Stimulated activated CD8-positive, alpha-beta memory T cell treated with anti-CD3 and anti-CD28 coated beads, Interleukin-4, amount 100 ng/mL, for 48 hours (primary cell): ENCODE results near the gene SLC39A11.
"Not testable (repeated sequence)": the region's sequence is repeated elsewhere in the genome, so short reads cannot be mapped to it uniquely, and the experiment has no call there.

ENCODE experiments used
- DNase-seq: peaks from one replicate; pipeline ENCODE4 v3.0.0-alpha.2; 2020

Gene SLC39A11

DNA sequence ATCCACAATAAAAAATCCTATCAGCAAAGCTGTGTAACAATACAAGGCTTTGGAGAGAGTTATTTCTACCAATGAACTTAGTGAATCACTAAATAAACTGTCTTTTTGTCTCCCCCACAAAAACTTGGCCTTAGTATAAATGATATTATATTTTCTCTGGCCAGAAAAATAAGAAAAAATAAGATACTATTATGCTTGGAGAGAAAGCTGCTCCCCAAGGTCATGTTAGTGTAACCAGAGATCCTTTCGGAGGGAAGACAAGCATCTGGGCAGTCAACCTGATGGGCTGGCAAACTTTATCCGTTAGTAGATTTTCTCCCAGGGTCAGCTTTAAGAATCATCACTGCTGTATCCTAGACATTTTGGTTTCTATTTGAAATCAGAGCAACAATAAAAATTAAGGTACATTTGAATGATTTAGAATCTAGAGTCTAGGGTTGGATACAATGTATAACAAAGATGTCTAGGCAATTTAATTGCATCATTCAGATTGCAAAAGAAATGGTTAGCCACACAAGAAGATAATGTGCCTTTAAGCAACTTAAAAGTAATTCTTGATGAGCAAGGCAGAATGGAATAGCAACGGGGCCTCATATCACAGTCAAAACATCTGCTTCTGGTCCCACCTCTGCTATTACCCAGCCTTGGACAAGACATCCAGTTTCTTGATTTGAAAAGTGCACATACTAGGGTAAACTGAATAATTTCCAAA is 280.4 kb downstream of the SLC39A11 start:
- no peak for DNase-seq

DNA sequence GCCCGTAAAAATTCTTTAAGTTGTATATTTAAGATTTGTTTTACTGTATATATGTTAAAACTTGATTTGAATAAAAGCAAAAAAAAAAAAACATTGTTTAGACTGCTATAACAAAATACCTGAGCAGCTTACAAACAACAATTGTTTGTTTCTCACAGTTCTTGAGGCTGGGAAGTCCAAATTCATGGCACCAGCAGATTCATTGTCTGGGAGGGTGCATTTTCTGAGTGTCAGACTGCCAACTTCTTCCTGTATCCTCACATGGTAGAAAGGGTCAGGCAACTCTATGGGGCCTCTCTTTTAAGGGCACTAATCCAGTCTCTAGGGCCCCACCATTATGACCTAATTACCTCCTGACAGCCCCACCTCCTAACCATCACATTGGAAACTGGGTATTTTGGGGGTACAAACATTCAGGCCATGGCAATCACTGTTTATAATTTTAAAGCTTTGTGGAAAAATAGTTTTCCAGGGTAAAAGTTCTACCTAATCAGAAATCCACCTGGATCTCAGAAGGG is 281.4 kb downstream of the SLC39A11 start:
- no peak for DNase-seq

DNA sequence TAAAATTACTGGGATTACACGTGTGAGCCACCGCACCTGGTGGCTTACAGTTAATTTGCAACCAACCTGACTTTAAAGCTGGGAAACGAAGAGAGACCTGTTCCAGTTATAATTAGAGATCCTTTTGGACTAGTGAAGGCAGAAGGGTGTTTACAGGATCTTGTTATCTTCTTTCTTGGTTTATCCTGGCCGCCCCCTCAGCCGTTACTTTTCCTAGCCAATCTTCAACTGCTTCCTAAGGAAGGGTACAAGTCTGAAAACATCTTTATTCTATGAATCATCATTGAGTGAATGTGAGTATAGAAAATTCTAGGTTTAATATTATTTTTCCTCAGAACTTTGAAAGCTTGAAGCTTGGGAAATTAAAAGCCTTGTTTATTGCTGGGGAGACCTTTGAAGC is 286.5 kb downstream of the SLC39A11 start:
- DNase-seq, result no peak

DNA sequence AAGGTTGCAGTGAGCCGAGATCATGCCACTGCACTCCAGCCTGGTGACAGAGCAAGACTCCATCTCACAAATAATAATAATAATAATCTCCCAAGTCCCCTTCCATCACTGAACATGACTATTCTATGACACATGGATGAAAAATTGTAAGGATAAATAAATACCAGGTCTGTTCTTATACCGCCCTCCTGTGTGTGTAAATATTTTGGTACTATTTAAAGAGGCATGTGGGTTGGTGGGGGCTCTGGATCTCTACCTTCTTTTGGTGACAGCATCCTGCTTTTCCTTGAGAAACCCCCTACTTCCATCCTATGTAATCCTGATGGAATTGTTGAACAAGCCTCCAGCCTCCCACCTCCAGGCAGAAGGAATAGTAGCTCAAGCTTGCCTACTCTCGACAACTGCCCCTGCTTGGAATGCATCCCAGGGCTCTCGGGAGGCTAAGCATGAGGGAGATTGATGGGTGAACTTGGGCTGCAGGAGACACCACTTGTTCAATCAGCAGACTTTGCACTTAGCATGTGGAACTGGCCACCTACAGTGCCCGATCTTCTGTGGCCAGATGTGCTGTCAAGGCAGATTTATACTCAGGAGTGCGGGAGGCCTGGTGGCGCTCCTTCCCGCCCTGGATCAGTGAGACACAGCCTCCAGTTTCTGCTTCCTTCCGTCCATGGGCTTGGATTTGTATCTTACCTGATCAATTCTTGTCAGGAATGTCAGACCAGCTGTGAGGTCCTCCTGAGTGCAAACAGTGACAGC is 287.4 kb downstream of the SLC39A11 start:
- no peak for DNase-seq

DNA sequence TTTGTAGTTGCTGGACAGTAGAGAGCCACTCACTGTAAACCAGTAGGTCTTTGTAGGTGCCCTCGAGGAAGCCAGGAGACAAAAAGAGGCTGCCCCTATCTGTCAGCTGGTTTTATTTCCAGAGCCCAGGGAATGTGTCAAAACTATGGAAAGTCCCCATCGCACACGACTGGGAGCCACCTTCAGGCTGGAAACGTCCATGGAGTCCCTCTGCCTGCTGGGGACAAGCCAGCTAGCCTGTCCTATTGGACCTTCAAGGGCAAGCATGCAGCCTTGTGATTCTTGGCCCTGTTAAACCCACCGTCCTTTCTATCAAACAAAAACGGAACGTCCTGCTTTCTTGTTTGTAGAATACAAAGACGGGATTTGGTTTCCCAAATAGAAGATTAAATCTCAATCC is 289.8 kb downstream of the SLC39A11 start:
- DNase-seq, result no peak

DNA sequence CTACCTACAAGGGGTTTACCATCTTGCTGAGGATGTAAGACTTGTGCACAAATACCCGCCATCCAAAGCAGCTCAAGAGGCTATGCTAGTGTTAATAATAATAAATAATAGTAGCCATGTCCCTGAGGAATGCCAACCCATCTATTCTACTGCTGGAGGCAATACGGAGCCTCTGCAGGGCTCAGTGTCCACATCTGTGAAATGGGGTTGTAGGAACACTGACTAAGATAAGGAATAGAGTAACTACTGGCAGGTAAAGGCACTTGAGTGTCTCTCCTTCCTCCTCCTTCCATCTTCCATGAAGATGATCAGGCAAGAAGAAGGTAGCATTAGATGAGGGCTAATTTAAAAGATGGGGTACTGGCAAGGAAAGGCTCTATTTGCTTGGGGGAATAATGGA is 295.3 kb downstream of the SLC39A11 start:
- no peak for DNase-seq

DNA sequence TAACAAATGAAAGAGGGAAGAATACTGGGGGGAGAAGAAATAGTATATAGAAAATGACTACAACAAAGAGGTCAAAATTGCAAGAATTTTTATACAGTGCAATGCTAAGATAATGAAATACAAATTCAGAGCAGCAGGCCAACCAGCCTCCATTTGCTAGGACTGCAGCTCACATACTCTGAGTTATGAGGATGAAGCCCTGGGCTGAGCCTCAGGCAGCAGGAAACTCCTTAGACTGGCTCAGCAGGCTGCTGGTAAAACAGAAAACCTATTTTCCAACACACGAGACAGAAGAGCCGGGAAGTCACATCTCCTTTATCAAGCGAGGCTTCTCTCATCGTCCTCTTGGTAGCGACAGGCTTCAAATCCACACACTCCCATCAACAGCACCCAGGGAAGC is 296.5 kb downstream of the SLC39A11 start:
- no peak for DNase-seq

DNA sequence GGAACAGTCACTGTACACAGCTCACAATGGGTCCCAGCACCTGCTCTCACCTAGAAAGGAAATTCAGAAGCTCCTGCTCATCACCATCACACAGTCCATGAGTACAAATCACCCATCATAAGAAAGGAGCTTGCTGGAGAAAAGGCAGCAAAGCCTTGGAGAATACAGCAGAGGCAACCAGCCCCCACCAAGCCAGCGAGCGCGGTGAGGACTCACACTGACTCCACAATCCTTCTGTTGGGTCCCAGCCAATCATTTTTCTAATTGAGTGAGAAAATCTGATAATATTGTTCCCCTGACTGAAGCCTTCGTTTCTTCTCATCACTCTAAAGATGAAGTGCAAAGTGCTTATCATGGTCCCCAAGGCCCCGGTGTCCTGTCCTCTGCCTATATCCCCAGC is 298.3 kb downstream of the SLC39A11 start:
- no peak for DNase-seq

DNA sequence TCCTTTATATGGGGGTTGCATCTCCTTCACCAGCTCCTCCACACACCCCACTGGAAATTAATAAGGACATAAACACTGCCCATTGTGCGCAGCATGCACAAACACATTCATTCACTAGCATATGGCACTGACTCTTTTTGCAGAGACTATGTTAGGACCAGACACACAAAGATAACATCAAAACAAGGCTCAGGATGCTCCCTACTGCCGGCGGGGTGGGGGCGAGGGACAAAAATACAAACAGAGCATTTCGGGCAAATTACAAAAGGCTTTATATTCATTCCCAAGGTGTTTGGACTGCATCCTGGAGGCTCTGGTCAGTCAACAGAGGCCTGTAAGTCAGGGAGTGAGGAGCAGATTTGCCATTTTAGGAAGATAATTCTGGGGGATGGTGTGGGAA is 299.7 kb downstream of the SLC39A11 start:
- no peak for DNase-seq

DNA sequence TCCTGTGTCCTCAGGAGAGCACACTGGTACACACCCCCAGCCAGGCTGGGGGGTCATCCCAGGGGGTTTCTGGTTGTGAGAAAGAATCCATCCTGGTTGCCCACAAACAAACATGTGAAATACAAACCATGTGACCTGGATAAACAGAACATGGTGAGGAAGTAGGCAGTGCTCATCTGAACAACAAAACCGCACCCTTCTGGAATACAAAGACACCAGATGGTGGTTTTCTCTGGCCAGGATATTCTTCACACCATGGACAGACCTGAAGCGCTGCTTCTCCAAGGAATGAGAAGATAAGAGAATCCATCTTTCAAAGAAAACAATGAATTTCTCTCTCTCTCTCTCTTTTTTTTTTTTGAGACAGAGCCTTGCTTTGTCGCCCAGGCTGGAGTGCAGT is 302.3 kb downstream of the SLC39A11 start:
- DNase-seq, result no peak

DNA sequence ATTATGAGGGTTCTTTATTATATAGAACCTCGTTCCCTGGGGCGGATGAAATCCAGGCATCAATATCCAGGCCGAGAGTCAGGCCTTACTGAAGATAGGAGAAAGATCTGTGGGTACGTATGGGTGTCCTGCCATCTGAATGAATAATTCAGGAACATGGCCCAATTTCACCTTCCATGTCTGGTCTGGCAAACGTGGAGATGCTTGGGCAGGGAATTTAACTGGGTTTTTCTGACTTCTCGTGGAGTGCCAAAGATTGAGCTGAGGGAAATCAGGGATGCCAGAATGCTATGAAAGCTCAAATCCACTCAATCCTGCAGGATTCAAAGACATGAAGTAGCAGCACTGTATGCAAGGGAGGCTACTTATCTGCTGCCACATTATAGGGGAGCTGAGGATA is 302.8 kb downstream of the SLC39A11 start:
- DNase-seq, result no peak

DNA sequence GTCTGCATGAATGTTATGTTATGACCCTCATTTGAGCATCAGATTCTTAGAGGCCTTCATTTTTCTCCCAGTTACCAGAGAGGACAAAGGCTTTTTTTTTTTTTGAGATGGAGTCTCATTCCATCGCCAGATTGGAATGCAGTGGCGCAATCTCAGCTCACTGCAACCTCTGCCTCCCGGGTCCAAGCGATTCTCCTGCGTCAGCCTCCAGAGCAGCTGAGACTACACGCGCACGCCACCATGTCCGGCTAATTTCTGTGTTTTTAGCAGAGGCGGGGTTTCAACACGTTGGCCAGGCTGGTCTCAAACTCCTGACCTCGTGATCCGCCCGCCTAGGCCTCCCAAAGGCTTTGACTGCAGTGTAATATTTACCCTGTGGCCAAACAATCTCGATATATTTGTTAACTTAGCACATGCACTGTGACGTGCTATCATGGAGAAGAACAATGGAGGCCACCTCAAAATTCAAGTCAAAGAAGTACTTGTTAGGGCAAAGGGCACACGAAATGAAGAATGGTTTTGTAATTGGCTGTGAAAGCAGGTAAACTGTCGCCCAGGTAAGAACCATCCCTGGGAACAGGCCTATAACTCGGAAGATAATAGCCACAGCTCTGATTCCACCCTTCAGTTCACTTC is 303.4 kb downstream of the SLC39A11 start:
- no peak for DNase-seq

DNA sequence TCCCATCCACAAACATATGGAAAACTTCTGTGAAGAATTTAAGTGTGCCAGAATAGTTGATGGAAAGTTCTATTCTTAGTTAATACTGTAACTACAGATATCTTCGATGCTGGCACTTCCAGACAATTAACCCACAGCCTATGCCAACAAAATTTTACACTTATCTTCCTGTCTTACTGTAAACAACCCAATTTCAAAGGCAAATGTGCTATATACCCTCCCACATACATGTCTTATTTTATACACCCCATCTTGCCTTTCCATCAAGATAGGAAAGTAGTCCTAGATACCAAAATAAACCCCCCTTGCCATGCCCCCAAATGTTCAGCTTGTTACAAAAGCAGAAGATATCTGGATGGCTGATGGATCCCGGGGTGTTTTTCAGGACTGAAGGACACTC is 306.3 kb downstream of the SLC39A11 start:
- no peak for DNase-seq

DNA sequence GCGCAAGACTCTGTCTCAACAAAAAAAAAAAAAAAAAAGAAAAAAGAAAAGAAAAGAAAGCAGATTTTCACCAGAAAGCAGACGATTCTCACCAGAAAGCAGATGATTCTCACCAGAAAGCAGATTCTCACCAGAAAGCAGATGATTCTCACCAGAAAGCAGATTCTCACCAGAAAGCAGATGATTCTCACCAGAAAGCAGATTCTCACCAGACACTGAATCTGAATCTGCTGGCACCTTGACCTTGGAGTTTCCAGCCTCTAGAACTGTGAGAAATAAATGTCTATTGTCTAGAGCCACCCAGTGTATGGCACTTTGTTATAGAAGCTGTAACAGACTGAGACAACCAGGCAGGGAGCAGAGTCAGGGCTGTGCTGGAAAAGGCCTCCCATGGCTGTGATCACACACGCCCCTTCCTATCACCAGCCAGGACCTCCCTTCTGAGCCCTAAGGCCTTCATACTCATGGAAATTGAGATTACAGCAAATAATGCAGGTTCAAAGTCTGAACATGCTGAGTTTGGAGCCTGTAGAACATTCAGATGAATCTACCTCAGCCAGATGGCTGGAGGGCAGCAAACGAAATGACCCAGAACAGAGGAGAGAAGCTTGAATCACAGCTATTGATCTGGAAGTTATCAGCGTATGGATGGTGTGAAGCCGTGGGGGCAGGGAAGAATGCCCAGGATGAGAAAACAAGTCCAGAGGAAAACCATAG is 309.3 kb downstream of the SLC39A11 start:
- DNase-seq, result no peak

DNA sequence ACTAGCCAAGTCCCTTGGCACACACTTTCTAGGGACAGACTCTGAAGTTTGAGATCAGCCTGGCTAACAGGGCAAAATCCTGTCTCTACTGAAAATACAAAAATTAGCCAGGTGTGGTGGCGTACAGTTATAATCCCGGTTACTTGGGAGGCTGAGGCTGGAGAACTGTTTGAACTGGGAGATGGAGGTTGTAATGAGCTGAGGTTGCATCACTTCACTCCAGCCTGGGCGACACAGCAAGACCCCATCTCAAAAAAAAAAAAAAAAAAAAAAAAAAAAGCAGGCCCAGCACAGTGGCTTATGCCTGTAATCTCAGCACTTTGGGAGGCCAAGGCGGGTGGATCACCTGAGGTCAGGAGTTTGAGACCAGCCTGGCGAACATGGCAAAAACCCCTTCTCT is 310.1 kb downstream of the SLC39A11 start:
- DNase-seq, result not testable (repeated sequence)

DNA sequence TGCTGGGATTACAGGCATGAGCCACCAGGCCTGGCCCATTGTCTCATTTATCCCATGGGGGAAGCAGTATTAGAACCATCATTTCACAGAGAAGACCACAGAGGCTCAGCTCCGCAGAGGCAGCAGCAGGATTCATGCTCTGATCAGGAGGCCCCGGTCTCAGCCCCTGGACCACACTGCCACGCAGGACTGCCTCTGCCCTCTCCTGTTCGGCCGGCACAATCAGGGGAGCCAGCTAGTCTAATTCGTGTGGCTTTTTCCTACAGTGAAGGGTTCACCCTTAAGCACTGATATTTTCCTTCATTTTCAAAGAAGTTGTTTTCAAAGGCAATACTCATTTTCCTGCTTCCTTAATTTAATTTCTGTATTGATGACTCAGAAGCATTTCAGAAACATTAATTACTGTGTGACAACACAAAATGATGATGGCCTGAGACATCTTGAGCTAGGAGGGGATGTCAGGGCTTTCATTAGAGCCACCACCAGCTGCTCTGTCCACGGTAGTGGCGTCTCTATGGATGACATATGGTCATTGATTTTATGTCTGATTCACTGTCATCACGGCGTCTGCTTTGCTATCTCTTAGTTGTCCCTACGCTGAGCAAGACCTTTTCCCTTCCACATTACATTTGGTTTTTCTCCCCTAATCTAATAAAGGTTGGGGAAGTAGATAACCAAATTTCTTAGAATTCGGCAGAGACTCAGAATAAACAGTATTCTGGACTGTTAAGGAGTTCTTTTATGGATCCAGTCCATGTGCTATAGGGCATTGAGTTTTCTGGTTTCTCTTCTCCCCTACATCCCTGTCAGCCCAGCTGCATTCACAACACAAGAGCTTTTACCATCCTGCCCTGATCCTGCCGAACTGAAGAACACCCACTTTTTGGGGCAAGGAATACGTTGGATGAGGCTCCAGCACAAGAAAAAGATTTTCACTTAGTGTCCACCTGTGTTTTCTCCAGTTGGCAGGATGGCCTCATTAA is 314.0 kb downstream of the SLC39A11 start:
- DNase-seq, result no peak

DNA sequence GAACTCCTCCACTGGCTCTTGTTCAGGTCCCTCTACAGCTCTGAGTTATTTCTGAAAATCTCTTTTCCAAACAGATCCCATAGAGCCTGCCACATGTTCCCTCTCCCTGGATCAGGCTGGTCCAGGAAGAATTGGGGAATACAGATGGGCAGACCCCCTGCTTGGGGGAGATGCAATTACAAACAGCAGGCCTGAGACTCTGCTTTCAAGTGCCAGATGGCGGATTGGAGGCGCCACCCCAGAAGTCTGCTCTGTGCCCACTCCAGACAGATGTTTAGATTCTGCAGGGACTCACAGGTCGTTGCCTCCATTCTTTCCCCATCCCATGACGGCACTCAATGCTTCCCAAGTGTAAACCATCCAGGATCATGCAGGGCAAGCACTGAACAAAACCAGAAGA is 316.6 kb downstream of the SLC39A11 start:
- no peak for DNase-seq

DNA sequence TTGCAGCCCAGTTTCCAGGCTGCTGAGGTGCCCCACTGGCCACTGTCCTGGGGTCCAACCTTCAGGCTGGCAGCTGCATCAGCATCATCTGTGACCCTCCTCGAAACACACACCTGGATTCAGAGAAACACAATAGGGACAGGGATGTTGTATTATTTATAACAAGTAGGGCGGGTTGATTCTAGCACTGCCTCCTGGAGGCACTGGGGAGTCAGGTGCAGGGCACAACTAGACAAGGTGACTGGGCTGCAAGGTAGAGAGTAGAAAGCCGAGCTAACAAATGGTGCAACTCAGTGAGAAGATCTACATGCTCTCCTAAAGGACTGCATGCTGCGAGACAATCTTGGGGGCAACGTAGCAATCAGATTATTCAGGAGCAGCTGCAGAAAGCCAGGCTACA is 317.3 kb downstream of the SLC39A11 start:
- no peak for DNase-seq

DNA sequence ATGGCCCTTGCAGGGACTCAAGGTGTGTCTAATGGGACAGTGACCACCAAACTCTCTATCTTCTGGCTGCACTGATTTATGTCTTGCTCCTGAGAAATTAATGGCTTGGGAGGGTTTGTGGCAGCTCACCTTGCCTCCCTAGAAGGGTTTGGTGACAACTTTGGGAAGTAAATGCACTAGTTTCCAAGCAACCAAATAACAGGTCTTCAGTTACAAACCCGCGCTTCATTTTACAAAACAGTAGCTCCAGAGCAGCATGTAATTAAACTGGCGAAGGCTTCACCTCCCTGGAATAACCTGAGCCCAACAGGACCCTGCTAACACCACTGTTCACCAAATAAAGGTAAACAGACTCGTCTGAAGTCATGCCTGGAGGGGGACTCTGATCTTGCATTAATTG is 318.3 kb downstream of the SLC39A11 start:
- DNase-seq, result no peak

DNA sequence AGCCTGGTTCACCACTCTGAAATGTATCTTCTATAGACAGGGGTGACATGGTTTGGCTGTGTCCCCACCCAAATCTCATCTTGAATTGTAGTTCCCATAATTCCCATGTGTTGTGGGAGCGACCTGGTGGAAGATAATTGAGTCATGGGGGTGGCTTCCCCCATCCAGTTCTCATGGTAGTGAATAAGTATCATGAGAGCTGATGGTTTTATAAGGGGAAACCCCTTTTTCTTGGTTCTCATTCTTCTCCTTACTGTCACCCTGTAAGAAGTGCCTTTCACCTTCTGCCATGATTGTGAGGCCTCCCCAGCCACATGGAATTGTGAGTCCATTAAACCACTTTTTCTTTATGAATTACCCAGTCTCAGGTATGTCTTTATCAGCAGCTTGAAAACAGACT is 319.3 kb downstream of the SLC39A11 start:
- DNase-seq, result not testable (repeated sequence)

DNA sequence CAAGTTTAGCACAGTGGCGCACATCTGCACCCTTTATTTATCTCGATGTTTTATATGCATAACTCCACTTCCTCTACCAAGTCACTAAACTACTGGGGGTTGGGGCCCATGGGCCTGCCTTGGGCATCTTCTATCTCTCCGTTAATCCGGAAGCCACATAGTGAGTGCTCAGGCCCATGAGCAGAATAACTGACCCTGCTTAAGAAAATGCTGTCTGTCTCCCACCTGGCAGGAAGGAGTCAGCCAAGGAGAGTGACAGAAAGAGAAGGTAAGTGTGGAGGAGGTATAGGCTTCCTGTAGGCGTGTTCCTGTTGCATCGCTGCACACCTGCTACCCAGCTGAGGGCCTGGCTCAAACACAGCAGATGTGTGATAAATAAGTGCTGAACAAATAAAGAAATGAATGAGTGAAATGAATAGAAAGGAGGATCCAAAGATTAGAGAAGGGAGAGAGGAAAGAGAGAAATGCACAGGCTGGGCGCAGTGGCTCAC is 320.1 kb downstream of the SLC39A11 start:
- DNase-seq, result no peak

DNA sequence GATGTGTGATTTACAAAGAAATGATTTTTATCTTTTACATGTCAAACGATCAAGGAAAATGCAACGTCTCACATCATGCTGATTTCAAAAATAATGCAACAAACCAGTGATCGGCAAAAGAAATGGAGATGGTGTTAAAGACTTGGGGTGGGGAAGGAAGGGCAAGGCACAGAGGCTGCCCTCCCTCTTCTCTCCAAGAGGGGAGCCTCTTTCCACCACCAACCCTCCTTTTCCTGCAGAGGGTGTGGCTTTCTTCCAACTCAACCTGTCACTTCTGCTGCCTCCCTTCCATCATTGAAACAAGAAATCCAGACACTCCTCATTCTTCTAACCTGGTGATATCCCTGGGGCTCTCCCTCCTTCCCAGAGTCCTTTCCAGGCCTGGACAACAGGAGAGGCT is 320.8 kb downstream of the SLC39A11 start:
- DNase-seq, result no peak
